Ishikawa (cell line): ENCODE measurements around the gene ANKRD42.

Source experiments
- CEBPB ChIP-seq: IDR thresholded peaks from 2 replicates; pipeline ENCODE4 v1.6.1; 2012
- EP300 ChIP-seq: IDR thresholded peaks from 2 replicates; pipeline ENCODE4 v1.6.1; 2012; ENCODE audit warnings: borderline replicate concordance
- RAD21 ChIP-seq: IDR thresholded peaks from 2 replicates; pipeline ENCODE4 v1.6.1; 2012; ENCODE audit warnings: low read depth

GRCh38 chr11:83192606-83193245 is 786 bp upstream of the ANKRD42 start:
- TF ChIP-seq RAD21 = no peak
- TF ChIP-seq CEBPB = no peak
- TF ChIP-seq EP300 = no peak
